Measurements from ENCODE around the gene TRABD.

- TF ChIP-seq POLR2A (IDR thresholded peaks at IDR 0.05) = no peak
- TF ChIP-seq CTCF (IDR thresholded peaks at IDR 0.05 in 4 of 5, conservative IDR thresholded peaks at IDR 0.05 in 1 of 5) = no peak
Observed at GRCh38 chr22:50169774-50170341, 15.9 kb upstream of the TRABD start.

Measured in gastrocnemius medialis (tissue), 4 donors.